SK-N-SH treated with all-trans-retinoic acid at 6 μM for 48 hours (cell line): ENCODE data around the gene ROMO1.

Experiments used
- ATAC-seq: fragments of 200-7000 bp; cut with Tn5 transposase; 3 replicates; pipeline ENCODE4 v1.9.1; 2020; ENCODE audit warnings: mild to moderate bottlenecking, moderate library complexity
- ARNTL ChIP-seq: fragments of 450-650 bp; formaldehyde crosslinking; IDR thresholded peaks from 2 replicates; pipeline ENCODE4 v1.5.0; 2020; ENCODE audit warnings: low read depth, mild to moderate bottlenecking, moderate library complexity, borderline replicate concordance
- CSDC2 ChIP-seq: fragments of 250-450 bp; sonication (Bioruptor Pico); IDR thresholded peaks from 2 replicates; pipeline ENCODE4 v1.5.0; 2020; ENCODE audit warnings: mild to moderate bottlenecking, moderate library complexity
- CSRNP3 ChIP-seq: fragments of 250-450 bp; sonication (Bioruptor Pico); IDR thresholded peaks from 2 replicates; pipeline ENCODE4 v1.5.1; 2021; ENCODE audit warnings: mild to moderate bottlenecking, moderate library complexity
- ESRRG ChIP-seq: fragments of 250-450 bp; sonication (Bioruptor Pico); IDR thresholded peaks from 2 replicates; pipeline ENCODE4 v1.6.1; 2021; ENCODE audit warnings: mild to moderate bottlenecking
- GLIS3 ChIP-seq: fragments of 250-450 bp; sonication (Bioruptor Pico); IDR thresholded peaks from 2 replicates; pipeline ENCODE4 v1.5.0; 2020; ENCODE audit warnings: mild to moderate bottlenecking, moderate library complexity
- ISL1 ChIP-seq: fragments of 250-450 bp; sonication (Bioruptor Pico); IDR thresholded peaks from 2 replicates; pipeline ENCODE4 v2.1.2; 2022; ENCODE audit warnings: mild to moderate bottlenecking, moderate library complexity
- OSR1 ChIP-seq: fragments of 250-450 bp; sonication (Bioruptor Pico); IDR thresholded peaks from 2 replicates; pipeline ENCODE4 v1.8.0; 2022; ENCODE audit warnings: moderate library complexity, mild to moderate bottlenecking, inconsistent platforms
- PATZ1 ChIP-seq: fragments of 250-450 bp; sonication (Bioruptor Pico); IDR thresholded peaks from 2 replicates; pipeline ENCODE4 v1.8.0; 2020; ENCODE audit warnings: mild to moderate bottlenecking, moderate library complexity, borderline replicate concordance
- POU6F1 ChIP-seq: fragments of 250-450 bp; sonication (Bioruptor Pico); IDR thresholded peaks from 2 replicates; pipeline ENCODE4 v1.8.0; 2021; ENCODE audit warnings: low read depth, mild to moderate bottlenecking, moderate library complexity, borderline replicate concordance
- TCF4 ChIP-seq: fragments of 250-450 bp; sonication (Bioruptor Pico); IDR thresholded peaks from 2 replicates; pipeline ENCODE4 v1.8.0; 2021; ENCODE audit warnings: mild to moderate bottlenecking, moderate library complexity, borderline replicate concordance
- TOX ChIP-seq: fragments of 250-450 bp; sonication (Bioruptor Pico); IDR thresholded peaks from 2 replicates; pipeline ENCODE4 v1.8.0; 2021; ENCODE audit warnings: mild to moderate bottlenecking, moderate library complexity, borderline replicate concordance
- ZC3H10 ChIP-seq: fragments of 250-450 bp; sonication (Bioruptor Pico); IDR thresholded peaks from 2 replicates; pipeline ENCODE4 v1.5.1; 2021; ENCODE audit warnings: mild to moderate bottlenecking, moderate library complexity
- ZFP3 ChIP-seq: fragments of 250-450 bp; sonication (Bioruptor Pico); IDR thresholded peaks from 2 replicates; pipeline ENCODE4 v1.5.0; 2020; ENCODE audit warnings: mild to moderate bottlenecking, moderate library complexity
- ZFP30 ChIP-seq: fragments of 450-650 bp; formaldehyde crosslinking; IDR thresholded peaks from 2 replicates; pipeline ENCODE4 v1.5.0; 2022; ENCODE audit warnings: mild to moderate bottlenecking, moderate library complexity
- ZNF8 ChIP-seq: fragments of 450-650 bp; formaldehyde crosslinking; IDR thresholded peaks from 2 replicates; pipeline ENCODE4 v1.5.0; 2020; ENCODE audit warnings: mild to moderate bottlenecking, moderate library complexity
- TF ChIP-seq, protein P1 (sequence below): fragments of 250-450 bp; sonication (Bioruptor Pico); IDR thresholded peaks from 2 replicates; pipeline ENCODE4 v1.5.0; 2020; ENCODE audit warnings: mild to moderate bottlenecking, moderate library complexity

ROMO1 gene

DNA sequence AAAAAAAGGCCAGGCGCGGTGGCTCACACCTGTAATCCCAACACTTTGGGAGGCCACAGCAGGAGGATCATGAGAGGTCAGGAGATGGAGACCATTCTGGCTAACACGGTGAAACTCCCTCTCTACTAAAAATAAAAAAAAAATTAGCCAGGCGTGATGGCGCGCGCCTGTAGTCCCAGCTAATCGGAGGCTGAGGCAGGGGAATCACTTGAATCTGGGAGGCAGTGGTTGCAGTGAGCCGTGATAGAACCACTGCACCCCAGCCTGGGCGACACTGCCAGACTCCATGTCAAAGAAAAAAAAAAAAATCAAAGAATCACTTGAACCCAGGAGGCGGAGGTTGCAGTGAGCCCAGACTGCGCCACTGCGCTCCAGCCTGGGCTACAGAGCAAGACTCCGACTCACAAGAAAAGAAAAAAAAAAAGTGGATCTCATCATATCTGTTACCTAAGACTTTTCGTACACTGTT is 38.7 kb downstream of the ROMO1 start:
- no peak for ATAC-seq
- no peak for TF ChIP-seq ISL1 (CRISPR knock-in tag)

DNA sequence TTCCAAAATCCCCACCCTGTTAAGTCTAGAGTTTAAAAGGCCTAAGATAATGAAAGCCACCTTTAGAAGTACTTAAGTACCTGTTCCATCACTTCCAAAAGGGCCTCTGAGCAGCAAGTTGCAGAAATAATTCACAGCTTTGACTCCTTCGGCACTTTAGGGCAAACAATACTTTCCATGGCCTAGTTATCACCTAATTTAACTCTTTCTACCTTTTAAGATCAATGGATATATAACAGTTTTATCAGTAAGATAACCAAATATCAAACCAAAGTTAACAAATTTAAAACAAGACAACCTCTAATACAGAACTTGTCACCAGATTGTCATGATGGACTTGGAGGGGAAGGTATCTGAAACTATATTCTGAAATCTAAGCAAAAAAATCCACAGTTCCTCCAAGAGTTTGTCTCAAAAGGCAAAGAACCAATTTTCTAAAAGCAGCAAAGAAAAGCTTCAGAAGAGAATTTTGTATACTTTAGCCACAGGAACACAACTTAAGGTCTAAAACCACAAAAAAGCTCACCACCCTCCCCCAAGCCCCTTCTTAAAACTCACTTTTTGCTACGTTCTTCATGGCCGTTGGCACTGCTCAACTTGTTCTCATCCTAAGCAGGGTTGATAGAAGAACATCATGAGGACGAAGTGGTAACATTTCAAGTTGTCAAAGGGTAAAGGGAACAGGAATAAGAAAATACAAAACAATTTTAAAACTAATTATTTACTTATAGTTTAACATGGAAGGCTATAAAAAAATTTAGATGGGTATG is 39.4 kb downstream of the ROMO1 start:
- ATAC-seq, result no peak
- TF ChIP-seq ZFP30 (no peak), ZNF8 (CRISPR knock-in tag) (no peak), ARNTL (CRISPR knock-in tag) (no peak), TCF4 (CRISPR knock-in tag) (no peak), OSR1 (CRISPR knock-in tag) (no peak)

GRCh38 chr20:35739294-35740163 is 40.3 kb downstream of the ROMO1 start:
- no peak for ATAC-seq
- TF ChIP-seq ARNTL (CRISPR knock-in tag) (no peak), CSRNP3 (no peak), ZC3H10 (no peak), GLIS3 (no peak), TOX (CRISPR knock-in tag) (no peak)
- TF ChIP-seq, protein P1, sequence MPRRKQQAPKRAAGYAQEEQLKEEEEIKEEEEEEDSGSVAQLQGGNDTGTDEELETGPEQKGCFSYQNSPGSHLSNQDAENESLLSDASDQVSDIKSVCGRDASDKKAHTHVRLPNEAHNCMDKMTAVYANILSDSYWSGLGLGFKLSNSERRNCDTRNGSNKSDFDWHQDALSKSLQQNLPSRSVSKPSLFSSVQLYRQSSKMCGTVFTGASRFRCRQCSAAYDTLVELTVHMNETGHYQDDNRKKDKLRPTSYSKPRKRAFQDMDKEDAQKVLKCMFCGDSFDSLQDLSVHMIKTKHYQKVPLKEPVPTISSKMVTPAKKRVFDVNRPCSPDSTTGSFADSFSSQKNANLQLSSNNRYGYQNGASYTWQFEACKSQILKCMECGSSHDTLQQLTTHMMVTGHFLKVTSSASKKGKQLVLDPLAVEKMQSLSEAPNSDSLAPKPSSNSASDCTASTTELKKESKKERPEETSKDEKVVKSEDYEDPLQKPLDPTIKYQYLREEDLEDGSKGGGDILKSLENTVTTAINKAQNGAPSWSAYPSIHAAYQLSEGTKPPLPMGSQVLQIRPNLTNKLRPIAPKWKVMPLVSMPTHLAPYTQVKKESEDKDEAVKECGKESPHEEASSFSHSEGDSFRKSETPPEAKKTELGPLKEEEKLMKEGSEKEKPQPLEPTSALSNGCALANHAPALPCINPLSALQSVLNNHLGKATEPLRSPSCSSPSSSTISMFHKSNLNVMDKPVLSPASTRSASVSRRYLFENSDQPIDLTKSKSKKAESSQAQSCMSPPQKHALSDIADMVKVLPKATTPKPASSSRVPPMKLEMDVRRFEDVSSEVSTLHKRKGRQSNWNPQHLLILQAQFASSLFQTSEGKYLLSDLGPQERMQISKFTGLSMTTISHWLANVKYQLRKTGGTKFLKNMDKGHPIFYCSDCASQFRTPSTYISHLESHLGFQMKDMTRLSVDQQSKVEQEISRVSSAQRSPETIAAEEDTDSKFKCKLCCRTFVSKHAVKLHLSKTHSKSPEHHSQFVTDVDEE (CRISPR knock-in tag), result no peak

DNA sequence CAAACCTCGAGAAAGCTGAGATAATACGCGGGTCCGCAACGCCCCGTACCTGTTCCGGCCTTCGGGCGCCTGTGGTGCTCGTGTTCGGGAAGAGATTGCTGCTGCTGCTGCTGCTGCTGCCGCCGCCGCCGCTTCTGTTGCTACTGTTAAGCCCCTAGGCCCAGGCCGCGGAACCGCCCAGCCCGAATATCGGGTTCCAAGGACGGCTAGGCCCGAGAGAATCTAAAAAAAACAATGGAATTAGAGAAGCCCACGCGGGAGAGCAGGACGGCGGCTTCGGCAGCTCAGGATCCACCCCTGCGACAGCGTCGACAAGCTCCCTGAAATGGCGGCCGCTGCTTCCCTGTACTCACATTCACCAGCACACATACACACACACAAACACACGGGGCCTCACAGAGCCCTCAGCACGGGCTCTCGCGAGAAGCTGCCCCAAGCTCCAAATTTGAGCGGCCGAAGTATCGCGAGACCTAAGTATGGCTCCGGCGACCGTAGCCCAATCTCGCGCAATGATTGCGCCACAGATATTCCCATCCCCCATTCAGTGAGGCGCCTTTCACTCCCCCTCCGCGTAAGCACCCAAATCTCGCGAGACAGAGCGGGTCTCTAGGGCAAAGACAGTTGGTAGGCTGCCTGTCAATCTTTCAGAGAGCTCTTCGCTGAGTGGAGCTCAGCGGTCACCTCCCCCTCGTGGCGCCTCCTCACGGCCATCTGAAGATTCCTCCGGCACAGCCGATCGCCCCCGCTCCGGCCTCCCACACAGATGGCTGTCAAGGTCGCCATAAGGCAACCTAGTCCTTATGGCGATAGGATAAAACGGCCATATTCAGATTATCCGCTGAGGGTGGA is 42.9 kb downstream of the ROMO1 start, which contains the start of gene RBM39:
RBM39 (minus strand) TSS at position 369 of the 849 bp plus-strand sequence. CDS start 1,386 bp downstream, outside the sequence.
- ATAC-seq, result peak; percentile 93

GRCh38 chr20:35742741-35743523 is 43.7 kb downstream of the ROMO1 start:
- no peak for ATAC-seq
- TF ChIP-seq GLIS3, result no peak
- TF ChIP-seq ZNF8 (CRISPR knock-in tag), result no peak
- TF ChIP-seq TOX (CRISPR knock-in tag), result no peak
- peak; percentile 44; the same call in 1 of the 2 replicates for TF ChIP-seq PATZ1 (CRISPR knock-in tag)
- TF ChIP-seq POU6F1 (CRISPR knock-in tag), result 0 out of 2 replicates have a peak, but pooled peaks have one; percentile 49
- TF ChIP-seq ESRRG (CRISPR knock-in tag), result no peak
- no peak for TF ChIP-seq ZFP3

More for the DNA sequence above, 42.9 kb downstream of the ROMO1 start, which contains the start of gene RBM39:
- no peak for TF ChIP-seq POU6F1 (CRISPR knock-in tag)
- peak; percentile 29; the same call in 1 of the 2 replicates for TF ChIP-seq TCF4 (CRISPR knock-in tag)
- no peak for TF ChIP-seq OSR1 (CRISPR knock-in tag)
- TF ChIP-seq CSDC2 (CRISPR knock-in tag), result no peak
- no peak for TF ChIP-seq GLIS3
